Stimulated activated naive CD8-positive, alpha-beta T cell treated with anti-CD3 and anti-CD28 coated beads, Interleukin-15, Interleukin-2, amounts not matched to agents 100 U/mL and 50 U/mL, for 24 hours (primary cell): ENCODE data around the gene TNNT1.
"Not testable (repeated sequence)": the region's sequence is repeated elsewhere in the genome, so short reads cannot be mapped to it uniquely, and the experiment has no call there.

ENCODE experiments used
- ATAC-seq: fragments of 150-1000 bp; cut with Tn5 transposase; one replicate; pipeline ENCODE4 v1.10.0; 2021
- DNase-seq: peaks from one replicate; pipeline ENCODE4 v3.0.0; 2021

Gene TNNT1

GRCh38 chr19:55166530-55167268 lies 17.7 kb upstream of the TNNT1 start, which contains the start of gene DNAAF3:
DNAAF3 (minus strand) TSS chr19:55166613; CDS start chr19:55166413, 200 bp downstream.
- DNase-seq (peak; percentile 78), ATAC-seq (peak; percentile 91)

GRCh38 chr19:55165952-55166529 lies 17.0 kb upstream of the TNNT1 start:
- DNase-seq (peak; percentile 42), ATAC-seq (peak; percentile 72)

- ATAC-seq: no peak
- DNase-seq: no peak
Measured at GRCh38 chr19:55161571-55162322, 12.7 kb upstream of the TNNT1 start.

- no peak for ATAC-seq
- no peak for DNase-seq
Measured at GRCh38 chr19:55160986-55161365, 12.0 kb upstream of the TNNT1 start.

- peak; percentile 94 for DNase-seq
Measured at GRCh38 chr19:55160128-55160985, 11.4 kb upstream of the TNNT1 start.

GRCh38 chr19:55158848-55159749 lies 10.1 kb upstream of the TNNT1 start:
- DNase-seq (no peak), ATAC-seq (no peak)

More at GRCh38 chr19:55160128-55160985, 11.4 kb upstream of the TNNT1 start:
- peak; percentile 90 for ATAC-seq

GRCh38 chr19:55158423-55158822 lies 9.4 kb upstream of the TNNT1 start:
- DNase-seq (no peak), ATAC-seq (no peak)

- DNase-seq (no peak), ATAC-seq (no peak)
Measured at GRCh38 chr19:55157064-55157908, 8.3 kb upstream of the TNNT1 start, which contains the start of gene TNNI3. TNNI3 (minus strand) TSS chr19:55157732; CDS start chr19:55157589, 143 bp downstream.

- peak; percentile 61 for DNase-seq
- no peak for ATAC-seq
Measured at GRCh38 chr19:55156202-55157063, 7.4 kb upstream of the TNNT1 start.

- not testable (repeated sequence) for ATAC-seq, DNase-seq
Measured at GRCh38 chr19:55155784-55156183, 6.8 kb upstream of the TNNT1 start.

GRCh38 chr19:55153652-55154264 lies 4.8 kb upstream of the TNNT1 start:
- DNase-seq: no peak

GRCh38 chr19:55152017-55152416 lies 3.0 kb upstream of the TNNT1 start:
- ATAC-seq (no peak), DNase-seq (no peak)

More at GRCh38 chr19:55153652-55154264, 4.8 kb upstream of the TNNT1 start:
- no peak for ATAC-seq

GRCh38 chr19:55147545-55148251 lies 1.3 kb downstream of the TNNT1 start:
- DNase-seq: no peak
- no peak for ATAC-seq

GRCh38 chr19:55146705-55147273 lies 2.2 kb downstream of the TNNT1 start:
- ATAC-seq (peak; percentile 42), DNase-seq (no peak)

GRCh38 chr19:55146078-55146704 lies 2.8 kb downstream of the TNNT1 start:
- DNase-seq (peak; percentile 30), ATAC-seq (no peak)

GRCh38 chr19:55145232-55145631 lies 3.8 kb downstream of the TNNT1 start:
- DNase-seq (no peak), ATAC-seq (no peak)

GRCh38 chr19:55141696-55142095 lies 7.3 kb downstream of the TNNT1 start:
- ATAC-seq: no peak
- DNase-seq: no peak
